DMS153 (cell line): ENCODE results near the gene CETP.
"Not testable (repeated sequence)": the region's sequence is repeated elsewhere in the genome, so short reads cannot be mapped to it uniquely, and the experiment has no call there.

Experiments
- DNase-seq: peaks from one replicate; lab custom pipeline; 2025; lab: John Stamatoyannopoulos, UW

Gene CETP

GRCh38 chr16:56934599-56935145 lies 27.1 kb upstream of the CETP start:
- DNase-seq = not testable (repeated sequence)

DNA sequence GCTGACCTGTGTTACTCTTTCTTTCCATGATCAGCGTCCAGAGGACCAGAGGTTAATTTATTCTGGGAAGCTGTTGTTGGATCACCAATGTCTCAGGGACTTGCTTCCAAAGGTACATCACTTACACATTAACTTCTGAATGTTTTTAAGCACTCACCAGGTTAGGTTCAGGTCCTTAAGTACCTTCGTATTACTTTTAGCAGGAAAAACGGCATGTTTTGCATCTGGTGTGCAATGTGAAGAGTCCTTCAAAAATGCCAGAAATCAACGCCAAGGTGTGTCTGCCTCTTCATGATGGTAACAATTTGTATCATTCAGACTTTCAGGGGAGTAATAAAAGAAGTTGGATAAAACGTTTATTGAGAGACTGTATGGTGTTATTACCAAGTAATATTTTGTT lies 26.5 kb upstream of the CETP start:
- DNase-seq = no peak

GRCh38 chr16:56936491-56936890 lies 25.3 kb upstream of the CETP start:
- no peak for DNase-seq

- no peak for DNase-seq
Observed at GRCh38 chr16:56936950-56937349, 24.8 kb upstream of the CETP start.

GRCh38 chr16:56938664-56939513 lies 22.9 kb upstream of the CETP start:
- DNase-seq = no peak

DNA sequence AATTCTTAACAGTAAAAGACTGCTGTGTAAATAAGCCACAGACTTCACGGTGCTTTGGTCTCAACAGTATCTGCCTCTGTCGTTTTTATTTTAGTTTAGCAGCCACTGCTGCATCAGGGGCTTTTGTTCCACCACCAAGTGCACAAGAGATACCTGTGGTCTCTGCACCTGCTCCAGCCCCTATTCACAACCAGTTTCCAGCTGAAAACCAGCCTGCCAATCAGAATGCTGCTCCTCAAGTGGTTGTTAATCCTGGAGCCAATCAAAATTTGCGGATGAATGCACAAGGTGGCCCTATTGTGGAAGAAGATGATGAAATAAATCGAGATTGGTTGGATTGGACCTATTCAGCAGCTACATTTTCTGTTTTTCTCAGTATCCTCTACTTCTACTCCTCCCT lies 21.9 kb upstream of the CETP start:
- DNase-seq = no peak

- no peak for DNase-seq
Observed at GRCh38 chr16:56941092-56941491, 20.7 kb upstream of the CETP start.

DNA sequence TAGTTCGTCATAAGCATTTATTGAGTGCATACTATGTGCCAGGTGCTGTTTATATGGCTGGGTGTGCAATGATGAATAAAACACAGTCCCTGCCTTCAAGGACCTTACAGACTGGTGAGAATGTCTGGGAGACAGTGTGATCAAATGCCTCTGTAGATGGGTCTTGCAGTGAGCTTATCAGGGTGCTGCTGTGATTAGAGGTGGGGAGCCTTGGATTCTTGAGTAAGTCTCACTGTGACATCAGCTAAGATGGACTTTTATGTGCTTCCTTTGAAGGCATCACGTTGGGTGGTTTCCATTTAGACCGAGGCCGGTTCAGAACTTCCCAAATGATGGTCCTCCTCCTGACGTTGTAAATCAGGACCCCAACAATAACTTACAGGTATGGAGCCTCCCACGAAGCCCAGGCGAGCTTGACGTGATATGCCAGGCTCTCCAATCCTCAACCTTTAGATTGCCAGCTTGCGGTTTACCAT lies 19.9 kb upstream of the CETP start:
- DNase-seq = no peak

GRCh38 chr16:56943761-56944375 lies 17.9 kb upstream of the CETP start:
- DNase-seq = no peak

GRCh38 chr16:56944954-56945839 lies 16.6 kb upstream of the CETP start:
- DNase-seq = no peak

DNA sequence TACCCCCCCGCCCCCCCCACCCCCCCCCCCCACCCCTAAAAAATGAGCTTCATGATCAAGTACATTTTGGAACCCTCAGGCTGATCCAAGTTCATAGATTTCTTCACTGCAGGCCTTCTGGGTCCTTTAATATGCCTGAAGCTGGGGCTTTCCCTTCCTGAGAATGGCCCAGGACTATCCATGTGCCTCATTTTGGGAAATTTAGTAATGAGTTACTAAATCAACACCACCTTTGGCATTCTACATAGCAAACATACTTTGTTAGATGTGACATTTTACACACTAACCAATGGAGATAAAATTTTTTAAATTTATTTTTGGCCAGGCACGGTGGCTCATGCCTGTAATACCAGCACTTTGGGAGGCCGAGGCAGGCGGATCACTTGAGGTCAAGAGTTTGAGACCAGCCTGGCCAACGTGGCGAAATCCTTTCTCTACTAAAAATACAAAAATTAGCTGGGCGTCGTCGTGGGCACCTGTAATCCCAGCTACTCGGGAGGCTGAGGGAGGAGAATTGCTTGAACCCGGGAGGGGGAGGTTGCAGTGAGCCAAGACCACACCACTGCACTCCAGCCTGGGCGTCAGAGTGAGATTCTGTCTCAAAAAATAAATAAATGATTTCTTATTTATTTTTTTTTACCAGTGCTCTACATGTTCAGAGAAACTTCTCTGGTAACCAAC lies 15.8 kb upstream of the CETP start:
- DNase-seq = no peak

DNA sequence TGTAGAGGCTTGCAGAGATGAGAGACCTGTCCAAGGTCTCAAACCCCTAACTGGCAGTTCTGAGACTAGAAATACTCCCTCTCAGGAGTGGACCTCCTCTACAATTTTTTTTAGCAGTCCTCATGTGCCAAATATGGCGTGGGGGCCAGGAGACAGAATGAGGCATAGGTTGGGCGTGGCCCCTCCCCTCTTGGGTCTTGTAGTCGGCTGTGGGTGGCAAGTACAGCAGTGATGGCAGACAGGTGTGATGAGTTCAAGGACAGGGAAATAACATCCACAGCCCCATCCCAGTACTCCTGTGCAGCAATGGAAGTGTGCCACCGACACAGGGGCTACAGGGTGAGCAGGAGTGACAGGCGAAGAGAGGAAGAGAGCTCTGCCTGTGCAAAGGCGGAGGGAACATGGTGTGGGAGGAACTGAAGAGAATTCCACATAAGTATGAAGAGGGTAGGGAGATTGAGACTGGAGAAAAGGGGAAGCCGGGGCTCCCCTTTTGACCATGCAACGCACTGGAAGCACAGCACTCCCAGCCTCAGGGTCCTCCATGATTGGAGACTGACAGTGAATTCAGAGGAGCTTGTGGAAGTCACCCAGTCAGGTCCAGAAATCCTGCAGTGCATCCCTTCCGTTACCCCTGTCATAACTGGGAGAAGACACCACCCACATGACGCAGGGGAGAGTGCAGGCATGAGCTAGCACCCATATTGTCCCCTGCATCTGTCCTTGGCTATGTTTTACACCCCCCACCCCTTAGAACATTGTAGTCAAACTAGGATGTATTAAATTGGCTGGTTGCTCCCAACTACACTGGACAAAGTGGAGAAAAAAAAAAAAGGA lies 14.8 kb upstream of the CETP start:
- DNase-seq = no peak

DNA sequence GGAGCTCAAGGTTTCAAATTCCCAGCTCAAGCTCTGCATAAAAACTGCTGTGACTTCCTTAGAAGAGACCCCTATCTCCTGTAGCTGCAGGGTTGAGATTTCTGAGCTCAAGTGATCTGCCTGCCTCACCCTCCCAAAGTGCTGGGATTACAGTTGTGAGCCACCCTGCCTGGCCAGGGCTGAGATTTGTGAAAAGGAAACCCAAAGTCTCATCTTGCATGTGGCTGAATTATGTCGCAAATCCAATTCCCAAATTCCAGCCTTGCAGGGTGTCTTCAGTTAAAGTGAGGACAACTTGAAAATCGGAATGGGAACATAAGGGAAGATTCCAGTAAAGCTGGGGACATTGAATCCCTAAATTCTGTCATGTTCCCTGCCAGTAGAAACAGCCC lies 14.2 kb upstream of the CETP start:
- DNase-seq = no peak

GRCh38 chr16:56948234-56948633 lies 13.5 kb upstream of the CETP start:
- no peak for DNase-seq

GRCh38 chr16:56950051-56950450 lies 11.7 kb upstream of the CETP start:
- DNase-seq = no peak

- DNase-seq = no peak
Observed at GRCh38 chr16:56950455-56950854, 11.3 kb upstream of the CETP start.

- DNase-seq = peak; percentile 6
Observed at GRCh38 chr16:56950881-56951771, 10.6 kb upstream of the CETP start.

GRCh38 chr16:56953006-56953405 lies 8.7 kb upstream of the CETP start:
- no peak for DNase-seq

DNA sequence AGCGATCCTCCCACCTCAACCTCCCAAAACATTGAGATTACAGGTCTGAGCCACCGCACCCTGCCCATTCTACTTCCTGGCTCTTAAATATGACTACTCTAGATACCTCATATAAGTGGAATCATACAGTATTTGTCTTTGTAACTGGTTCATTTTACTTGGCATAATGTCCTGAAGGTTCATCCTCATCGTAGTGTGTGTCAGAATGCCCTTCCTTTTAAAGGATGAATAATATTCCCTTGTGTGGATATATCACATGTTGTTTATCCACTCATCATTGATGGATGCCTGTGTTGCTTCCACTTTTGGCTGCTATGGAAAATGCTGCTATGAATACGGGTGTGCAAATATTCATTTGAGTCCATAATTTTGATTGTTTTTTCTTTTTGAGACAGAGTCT lies 5.7 kb upstream of the CETP start:
- no peak for DNase-seq

- no peak for DNase-seq
Observed at GRCh38 chr16:56956756-56957155, 5.0 kb upstream of the CETP start.
